ENCODE data around the gene PRKCE. TPM values are rescaled to one million over a fixed set of nuclear protein-coding genes. Genes with fewer than 3 reads are reported as not detected.

The PRKCE gene
- total and polyA plus RNA-seq, 2 experiments from 2014 or later, result 0.94 to 1.2 TPM

DNA sequence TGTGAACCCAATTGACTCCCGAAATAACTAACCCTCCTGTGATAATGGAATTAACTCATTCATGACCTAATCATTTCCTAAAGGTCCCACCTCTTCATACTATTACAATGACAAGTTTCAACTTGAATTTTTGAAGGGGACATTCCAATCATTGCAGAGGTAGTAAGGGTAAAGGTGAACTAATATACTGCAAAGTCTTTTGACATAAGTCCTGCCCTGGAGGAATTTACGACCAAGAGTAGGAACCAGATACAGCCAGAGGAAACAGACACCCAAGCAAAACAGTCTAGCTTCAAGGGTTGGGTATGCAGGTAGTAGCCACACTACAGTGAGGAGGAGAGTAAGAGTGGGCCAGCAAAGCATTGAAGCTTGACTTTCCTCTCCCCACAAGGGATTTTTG, 39.2 kb upstream of the PRKCE start:
- no peaks in the 10 kb centered on the region for H3K4me1 ChIP-seq (ENCODE audit: insufficient read depth)
- Mint-ChIP-seq H3K4me3 (no peak overlapping the region), H3K9me3 (no peaks in the 10 kb centered on the region), H3K27ac (no peak overlapping the region), H3K27me3 (ENCODE audit: insufficient read depth, low read depth, poor library complexity) (peaks cover 9% of the 10 kb centered on the region), H3K4me1 (peaks cover 40% of the 10 kb centered on the region), H3K36me3 (ENCODE audit: low read depth) (no peaks in the 10 kb centered on the region)
- TF ChIP-seq, protein P1, sequence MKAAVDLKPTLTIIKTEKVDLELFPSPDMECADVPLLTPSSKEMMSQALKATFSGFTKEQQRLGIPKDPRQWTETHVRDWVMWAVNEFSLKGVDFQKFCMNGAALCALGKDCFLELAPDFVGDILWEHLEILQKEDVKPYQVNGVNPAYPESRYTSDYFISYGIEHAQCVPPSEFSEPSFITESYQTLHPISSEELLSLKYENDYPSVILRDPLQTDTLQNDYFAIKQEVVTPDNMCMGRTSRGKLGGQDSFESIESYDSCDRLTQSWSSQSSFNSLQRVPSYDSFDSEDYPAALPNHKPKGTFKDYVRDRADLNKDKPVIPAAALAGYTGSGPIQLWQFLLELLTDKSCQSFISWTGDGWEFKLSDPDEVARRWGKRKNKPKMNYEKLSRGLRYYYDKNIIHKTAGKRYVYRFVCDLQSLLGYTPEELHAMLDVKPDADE (IDR thresholded peaks at IDR 0.05), result no peak
- no peak for TF ChIP-seq JUNB (IDR thresholded peaks at IDR 0.05; ENCODE audit: unreplicated experiment)
- TF ChIP-seq NANOG (IDR thresholded peaks at IDR 0.05; ENCODE audit: borderline replicate concordance), result no peak
- TF ChIP-seq, protein P2, sequence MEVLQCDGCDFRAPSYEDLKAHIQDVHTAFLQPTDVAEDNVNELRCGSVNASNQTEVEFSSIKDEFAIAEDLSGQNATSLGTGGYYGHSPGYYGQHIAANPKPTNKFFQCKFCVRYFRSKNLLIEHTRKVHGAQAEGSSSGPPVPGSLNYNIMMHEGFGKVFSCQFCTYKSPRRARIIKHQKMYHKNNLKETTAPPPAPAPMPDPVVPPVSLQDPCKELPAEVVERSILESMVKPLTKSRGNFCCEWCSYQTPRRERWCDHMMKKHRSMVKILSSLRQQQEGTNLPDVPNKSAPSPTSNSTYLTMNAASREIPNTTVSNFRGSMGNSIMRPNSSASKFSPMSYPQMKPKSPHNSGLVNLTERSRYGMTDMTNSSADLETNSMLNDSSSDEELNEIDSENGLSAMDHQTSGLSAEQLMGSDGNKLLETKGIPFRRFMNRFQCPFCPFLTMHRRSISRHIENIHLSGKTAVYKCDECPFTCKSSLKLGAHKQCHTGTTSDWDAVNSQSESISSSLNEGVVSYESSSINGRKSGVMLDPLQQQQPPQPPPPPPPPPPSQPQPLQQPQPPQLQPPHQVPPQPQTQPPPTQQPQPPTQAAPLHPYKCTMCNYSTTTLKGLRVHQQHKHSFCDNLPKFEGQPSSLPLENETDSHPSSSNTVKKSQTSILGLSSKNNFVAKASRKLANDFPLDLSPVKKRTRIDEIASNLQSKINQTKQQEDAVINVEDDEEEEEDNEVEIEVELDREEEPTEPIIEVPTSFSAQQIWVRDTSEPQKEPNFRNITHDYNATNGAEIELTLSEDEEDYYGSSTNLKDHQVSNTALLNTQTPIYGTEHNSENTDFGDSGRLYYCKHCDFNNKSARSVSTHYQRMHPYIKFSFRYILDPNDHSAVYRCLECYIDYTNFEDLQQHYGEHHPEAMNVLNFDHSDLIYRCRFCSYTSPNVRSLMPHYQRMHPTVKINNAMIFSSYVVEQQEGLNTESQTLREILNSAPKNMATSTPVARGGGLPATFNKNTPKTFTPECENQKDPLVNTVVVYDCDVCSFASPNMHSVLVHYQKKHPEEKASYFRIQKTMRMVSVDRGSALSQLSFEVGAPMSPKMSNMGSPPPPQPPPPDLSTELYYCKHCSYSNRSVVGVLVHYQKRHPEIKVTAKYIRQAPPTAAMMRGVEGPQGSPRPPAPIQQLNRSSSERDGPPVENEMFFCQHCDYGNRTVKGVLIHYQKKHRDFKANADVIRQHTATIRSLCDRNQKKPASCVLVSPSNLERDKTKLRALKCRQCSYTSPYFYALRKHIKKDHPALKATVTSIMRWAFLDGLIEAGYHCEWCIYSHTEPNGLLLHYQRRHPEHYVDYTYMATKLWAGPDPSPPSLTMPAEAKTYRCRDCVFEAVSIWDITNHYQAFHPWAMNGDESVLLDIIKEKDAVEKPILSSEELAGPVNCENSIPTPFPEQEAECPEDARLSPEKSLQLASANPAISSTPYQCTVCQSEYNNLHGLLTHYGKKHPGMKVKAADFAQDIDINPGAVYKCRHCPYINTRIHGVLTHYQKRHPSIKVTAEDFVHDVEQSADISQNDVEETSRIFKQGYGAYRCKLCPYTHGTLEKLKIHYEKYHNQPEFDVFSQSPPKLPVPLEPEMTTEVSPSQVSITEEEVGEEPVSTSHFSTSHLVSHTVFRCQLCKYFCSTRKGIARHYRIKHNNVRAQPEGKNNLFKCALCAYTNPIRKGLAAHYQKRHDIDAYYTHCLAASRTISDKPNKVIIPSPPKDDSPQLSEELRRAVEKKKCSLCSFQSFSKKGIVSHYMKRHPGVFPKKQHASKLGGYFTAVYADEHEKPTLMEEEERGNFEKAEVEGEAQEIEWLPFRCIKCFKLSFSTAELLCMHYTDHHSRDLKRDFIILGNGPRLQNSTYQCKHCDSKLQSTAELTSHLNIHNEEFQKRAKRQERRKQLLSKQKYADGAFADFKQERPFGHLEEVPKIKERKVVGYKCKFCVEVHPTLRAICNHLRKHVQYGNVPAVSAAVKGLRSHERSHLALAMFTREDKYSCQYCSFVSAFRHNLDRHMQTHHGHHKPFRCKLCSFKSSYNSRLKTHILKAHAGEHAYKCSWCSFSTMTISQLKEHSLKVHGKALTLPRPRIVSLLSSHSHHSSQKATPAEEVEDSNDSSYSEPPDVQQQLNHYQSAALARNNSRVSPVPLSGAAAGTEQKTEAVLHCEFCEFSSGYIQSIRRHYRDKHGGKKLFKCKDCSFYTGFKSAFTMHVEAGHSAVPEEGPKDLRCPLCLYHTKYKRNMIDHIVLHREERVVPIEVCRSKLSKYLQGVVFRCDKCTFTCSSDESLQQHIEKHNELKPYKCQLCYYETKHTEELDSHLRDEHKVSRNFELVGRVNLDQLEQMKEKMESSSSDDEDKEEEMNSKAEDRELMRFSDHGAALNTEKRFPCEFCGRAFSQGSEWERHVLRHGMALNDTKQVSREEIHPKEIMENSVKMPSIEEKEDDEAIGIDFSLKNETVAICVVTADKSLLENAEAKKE (CRISPR knock-in tag; IDR thresholded peaks at IDR 0.05), result no peak
- TF ChIP-seq, protein P3, sequence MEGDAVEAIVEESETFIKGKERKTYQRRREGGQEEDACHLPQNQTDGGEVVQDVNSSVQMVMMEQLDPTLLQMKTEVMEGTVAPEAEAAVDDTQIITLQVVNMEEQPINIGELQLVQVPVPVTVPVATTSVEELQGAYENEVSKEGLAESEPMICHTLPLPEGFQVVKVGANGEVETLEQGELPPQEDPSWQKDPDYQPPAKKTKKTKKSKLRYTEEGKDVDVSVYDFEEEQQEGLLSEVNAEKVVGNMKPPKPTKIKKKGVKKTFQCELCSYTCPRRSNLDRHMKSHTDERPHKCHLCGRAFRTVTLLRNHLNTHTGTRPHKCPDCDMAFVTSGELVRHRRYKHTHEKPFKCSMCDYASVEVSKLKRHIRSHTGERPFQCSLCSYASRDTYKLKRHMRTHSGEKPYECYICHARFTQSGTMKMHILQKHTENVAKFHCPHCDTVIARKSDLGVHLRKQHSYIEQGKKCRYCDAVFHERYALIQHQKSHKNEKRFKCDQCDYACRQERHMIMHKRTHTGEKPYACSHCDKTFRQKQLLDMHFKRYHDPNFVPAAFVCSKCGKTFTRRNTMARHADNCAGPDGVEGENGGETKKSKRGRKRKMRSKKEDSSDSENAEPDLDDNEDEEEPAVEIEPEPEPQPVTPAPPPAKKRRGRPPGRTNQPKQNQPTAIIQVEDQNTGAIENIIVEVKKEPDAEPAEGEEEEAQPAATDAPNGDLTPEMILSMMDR (conservative IDR thresholded peaks at IDR 0.05; ENCODE audit: low read depth in 2 of 2), result no peak
- TF ChIP-seq STAT1 (IDR thresholded peaks at IDR 0.05; ENCODE audit: unreplicated experiment), result no peak
- no peak for TF ChIP-seq EZH2phosphoT487 (IDR thresholded peaks at IDR 0.05; ENCODE audit: unreplicated experiment)
- no peak for TF ChIP-seq ZNF331 (CRISPR knock-in tag; IDR thresholded peaks at IDR 0.05; ENCODE audit: low read depth)
- no peak for TF ChIP-seq CREB1 (CRISPR knock-in tag; IDR thresholded peaks at IDR 0.05; ENCODE audit: low read depth)
- TF ChIP-seq ZNF114 (CRISPR knock-in tag; IDR thresholded peaks at IDR 0.05), result no peak
- TF ChIP-seq, protein P4, sequence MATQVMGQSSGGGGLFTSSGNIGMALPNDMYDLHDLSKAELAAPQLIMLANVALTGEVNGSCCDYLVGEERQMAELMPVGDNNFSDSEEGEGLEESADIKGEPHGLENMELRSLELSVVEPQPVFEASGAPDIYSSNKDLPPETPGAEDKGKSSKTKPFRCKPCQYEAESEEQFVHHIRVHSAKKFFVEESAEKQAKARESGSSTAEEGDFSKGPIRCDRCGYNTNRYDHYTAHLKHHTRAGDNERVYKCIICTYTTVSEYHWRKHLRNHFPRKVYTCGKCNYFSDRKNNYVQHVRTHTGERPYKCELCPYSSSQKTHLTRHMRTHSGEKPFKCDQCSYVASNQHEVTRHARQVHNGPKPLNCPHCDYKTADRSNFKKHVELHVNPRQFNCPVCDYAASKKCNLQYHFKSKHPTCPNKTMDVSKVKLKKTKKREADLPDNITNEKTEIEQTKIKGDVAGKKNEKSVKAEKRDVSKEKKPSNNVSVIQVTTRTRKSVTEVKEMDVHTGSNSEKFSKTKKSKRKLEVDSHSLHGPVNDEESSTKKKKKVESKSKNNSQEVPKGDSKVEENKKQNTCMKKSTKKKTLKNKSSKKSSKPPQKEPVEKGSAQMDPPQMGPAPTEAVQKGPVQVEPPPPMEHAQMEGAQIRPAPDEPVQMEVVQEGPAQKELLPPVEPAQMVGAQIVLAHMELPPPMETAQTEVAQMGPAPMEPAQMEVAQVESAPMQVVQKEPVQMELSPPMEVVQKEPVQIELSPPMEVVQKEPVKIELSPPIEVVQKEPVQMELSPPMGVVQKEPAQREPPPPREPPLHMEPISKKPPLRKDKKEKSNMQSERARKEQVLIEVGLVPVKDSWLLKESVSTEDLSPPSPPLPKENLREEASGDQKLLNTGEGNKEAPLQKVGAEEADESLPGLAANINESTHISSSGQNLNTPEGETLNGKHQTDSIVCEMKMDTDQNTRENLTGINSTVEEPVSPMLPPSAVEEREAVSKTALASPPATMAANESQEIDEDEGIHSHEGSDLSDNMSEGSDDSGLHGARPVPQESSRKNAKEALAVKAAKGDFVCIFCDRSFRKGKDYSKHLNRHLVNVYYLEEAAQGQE (IDR thresholded peaks at IDR 0.05; ENCODE audit: unreplicated experiment), result no peak
- TF ChIP-seq POLR2AphosphoS5 (IDR thresholded peaks at IDR 0.05; ENCODE audit: low read depth), result no peak
- no peak for TF ChIP-seq EZH2 (IDR thresholded peaks at IDR 0.05; ENCODE audit: low read depth, unreplicated experiment)
- no peak overlapping the region for H3K4me3 ChIP-seq
- no peak for ATAC-seq
- DNase-seq (ENCODE audit: low spot score), result no peak
- no peak overlapping the region for H2AFZ ChIP-seq
- H3K36me3 ChIP-seq (ENCODE audit: insufficient read depth), result no peaks in the 10 kb centered on the region
- no peaks in the 10 kb centered on the region for H3K27me3 ChIP-seq (ENCODE audit: insufficient read depth)
- no peaks in the 10 kb centered on the region for H3K9me2 ChIP-seq (ENCODE audit: insufficient read depth)
- H3K79me2 ChIP-seq (replicated peaks; ENCODE audit: insufficient read depth), result peaks cover 27% of the 10 kb centered on the region
- H3K27ac ChIP-seq (ENCODE audit: low read depth), result no peak overlapping the region
- no peak overlapping the region for H3K4me2 ChIP-seq
- H3F3A ChIP-seq (replicated peaks; ENCODE audit: low read depth), result no peaks in the 10 kb centered on the region
- H4K20me1 ChIP-seq (replicated peaks; ENCODE audit: insufficient read depth), result no peaks in the 10 kb centered on the region
